ENCODE measurements around the gene NINL.
"Not testable (repeated sequence)": the region's sequence is repeated elsewhere in the genome, so short reads cannot be mapped to it uniquely, and the experiment has no call there.

Gene NINL

GRCh38 chr20:25503936-25504335 lies 81.4 kb downstream of the NINL start:
- no peak for DNase-seq

- DNase-seq = not testable (repeated sequence)
Measured at GRCh38 chr20:25503051-25503639, 82.2 kb downstream of the NINL start.

- no peak for DNase-seq
Measured at GRCh38 chr20:25500880-25501351, 84.4 kb downstream of the NINL start.

GRCh38 chr20:25499855-25500434 lies 85.4 kb downstream of the NINL start:
- DNase-seq = no peak

GRCh38 chr20:25499031-25499430 lies 86.3 kb downstream of the NINL start:
- no peak for DNase-seq

GRCh38 chr20:25498280-25498606 lies 87.1 kb downstream of the NINL start:
- no peak for DNase-seq

GRCh38 chr20:25497586-25498279 lies 87.6 kb downstream of the NINL start:
- no peak for DNase-seq

GRCh38 chr20:25496968-25497401 lies 88.3 kb downstream of the NINL start:
- no peak for DNase-seq

- DNase-seq = no peak
Measured at GRCh38 chr20:25496165-25496967, 89.0 kb downstream of the NINL start.

GRCh38 chr20:25495189-25495824 lies 90.0 kb downstream of the NINL start:
- peak in 1 of 51 donors; percentile 24 for DNase-seq

GRCh38 chr20:25494506-25495188 lies 90.7 kb downstream of the NINL start:
- DNase-seq = no peak

- no peak for DNase-seq
Measured at GRCh38 chr20:25493748-25494505, 91.4 kb downstream of the NINL start.

- DNase-seq = no peak
Measured at GRCh38 chr20:25493137-25493536, 92.2 kb downstream of the NINL start.

GRCh38 chr20:25491446-25492038 lies 93.8 kb downstream of the NINL start:
- DNase-seq = no peak

GRCh38 chr20:25490656-25491445 lies 94.5 kb downstream of the NINL start:
- DNase-seq = no peak

GRCh38 chr20:25489221-25489871 lies 96.0 kb downstream of the NINL start:
- DNase-seq = no peak

GRCh38 chr20:25487975-25488374 lies 97.4 kb downstream of the NINL start:
- DNase-seq = no peak

GRCh38 chr20:25487306-25487705 lies 98.0 kb downstream of the NINL start:
- DNase-seq = no peak
